HG02571 (cell line): ENCODE results near the gene MTOR.

Source experiments
- ATAC-seq: cut with Tn5 transposase; IDR thresholded peaks from one replicate; pipeline ENCODE4 v1.9.1; 2021; ENCODE audit warnings: mild to moderate bottlenecking, moderate library complexity; ENCODE audit not compliant: unreplicated experiment

Gene MTOR

DNA sequence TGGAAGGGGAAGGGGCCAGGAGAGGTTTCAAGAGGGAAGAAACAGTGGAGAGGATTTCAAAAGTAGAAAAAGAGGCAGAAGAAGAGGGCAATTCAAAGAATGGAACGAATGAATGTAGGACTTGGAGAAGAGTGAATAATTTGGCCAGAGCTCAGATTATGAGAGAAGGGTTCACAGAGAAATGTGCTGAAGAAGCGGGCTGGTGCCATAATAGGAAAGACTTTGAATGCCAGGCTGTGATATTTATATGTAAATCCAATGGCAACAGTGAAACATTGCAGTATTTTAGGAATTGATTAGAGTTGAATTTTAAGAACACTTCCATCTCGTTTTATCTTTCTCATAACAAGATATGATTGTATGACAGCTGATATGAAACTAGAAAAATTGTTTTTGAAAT is 109.2 kb downstream of the MTOR start:
- no peak for ATAC-seq

DNA sequence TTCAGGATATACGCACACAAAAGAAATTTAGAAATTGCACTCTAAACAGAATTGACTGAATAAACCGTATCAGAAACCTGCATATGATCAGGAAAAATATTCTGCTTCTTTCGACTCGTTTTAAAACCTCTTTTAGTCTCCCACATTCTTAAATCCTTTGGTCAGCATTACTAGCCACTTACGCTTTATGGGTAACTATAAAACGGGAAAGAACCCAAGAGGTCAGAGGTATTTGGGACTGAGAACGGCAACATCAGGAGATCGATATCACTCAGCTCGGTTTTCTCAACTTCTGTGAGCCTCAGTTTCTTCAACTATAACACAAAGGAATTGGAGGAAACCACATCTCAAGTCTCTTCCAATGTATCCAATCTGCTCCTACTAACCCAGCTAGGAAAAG is 109.6 kb downstream of the MTOR start:
- ATAC-seq = no peak

DNA sequence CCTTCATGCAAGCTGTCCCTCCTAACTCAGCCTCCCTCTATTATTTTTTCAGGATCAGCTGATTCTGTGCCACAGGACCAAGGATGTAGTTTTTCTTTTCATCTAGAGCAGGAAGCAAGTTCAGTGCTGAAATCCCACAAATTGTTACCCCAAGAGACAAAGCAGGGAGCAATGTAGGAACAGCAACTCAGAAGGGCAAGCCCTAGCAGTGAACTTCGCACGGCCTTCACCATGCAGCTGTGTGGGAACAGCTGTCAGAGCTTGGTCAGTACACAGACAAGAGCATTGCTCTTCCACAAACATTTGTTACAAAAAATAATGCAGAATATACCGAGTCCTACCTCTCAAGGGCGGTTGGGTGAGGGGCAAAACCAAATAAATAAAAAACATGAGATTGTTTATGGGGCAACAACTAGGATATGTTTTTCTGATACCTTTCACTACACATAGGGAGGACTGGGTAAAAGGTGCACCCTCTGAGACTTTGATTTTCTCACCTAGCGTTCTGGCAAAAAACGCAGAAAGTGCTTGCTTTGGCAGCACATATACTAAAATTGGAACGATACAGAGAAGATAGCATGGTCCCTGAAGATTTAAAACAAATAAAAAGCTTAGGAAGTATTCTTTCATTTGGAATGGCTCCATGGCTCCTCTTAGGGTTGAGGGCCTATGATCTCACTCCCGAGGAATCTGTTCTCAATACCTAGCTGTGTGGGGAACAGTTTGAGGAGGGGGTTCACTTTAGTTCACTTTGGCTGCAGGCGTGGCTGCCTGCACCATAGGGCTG is 110.3 kb downstream of the MTOR start:
- ATAC-seq = no peak

DNA sequence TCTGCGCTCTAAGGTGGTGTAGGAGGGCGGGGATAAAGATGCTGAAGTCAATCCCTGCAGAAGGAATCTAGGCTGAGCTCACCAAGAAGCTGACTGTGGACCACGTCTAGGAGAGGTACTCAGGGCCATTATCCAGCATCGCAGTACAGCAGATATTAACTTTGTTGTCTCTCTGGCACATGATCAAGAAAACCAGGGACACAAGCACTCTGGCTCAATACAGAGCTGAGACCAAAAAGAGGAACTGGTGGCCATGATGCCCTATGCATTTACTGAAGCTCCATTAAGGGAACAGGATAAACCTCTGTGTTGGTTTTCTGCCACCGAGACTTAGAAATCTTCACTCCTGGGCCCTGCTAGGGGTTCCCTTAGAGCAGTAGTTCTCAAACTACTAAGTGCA is 111.2 kb downstream of the MTOR start:
- no peak for ATAC-seq

DNA sequence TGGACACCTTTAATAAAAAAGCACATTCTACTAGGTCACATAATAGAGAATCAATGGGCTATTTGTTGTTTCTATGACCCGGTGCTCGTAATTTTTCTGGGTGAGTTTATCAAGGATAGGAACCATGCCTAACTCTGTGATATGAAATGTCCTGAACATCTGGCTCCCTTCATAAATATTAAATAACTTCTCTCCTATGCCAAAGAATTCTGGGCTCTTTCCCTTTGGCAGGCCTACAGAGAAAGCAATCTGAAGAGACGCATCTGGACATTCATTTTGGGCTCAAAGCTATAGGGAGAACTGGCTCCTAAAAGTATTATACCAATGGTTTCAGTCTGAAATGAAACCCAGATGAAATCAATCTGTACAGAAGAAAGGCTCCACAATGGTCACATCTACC is 112.0 kb downstream of the MTOR start:
- no peak for ATAC-seq

DNA sequence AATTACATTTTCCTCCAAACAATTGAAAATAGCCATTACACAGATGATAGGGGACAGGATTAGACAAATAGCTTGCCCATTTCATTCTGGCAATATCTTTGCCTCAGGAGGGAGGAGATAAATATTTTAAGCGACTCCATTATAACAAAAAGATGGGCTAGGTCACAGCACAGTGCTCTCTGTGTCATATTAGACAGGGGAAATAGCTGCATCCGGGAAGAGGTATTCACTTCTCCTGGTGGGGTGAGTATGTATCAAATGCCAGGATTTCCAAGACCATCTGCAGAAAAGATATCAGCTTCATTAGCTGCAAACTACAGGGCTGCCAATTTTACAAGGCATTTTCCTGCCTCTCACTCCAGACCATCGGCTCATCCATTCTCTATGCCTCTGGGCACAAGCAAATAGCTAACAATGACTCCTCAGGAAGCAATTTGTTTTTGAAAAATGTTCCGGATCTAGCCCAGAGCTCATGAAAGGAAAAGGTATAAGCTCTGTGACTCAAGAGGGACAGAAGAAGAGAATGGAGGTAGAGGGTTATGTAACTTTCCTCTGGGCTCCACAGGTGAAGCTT is 115.1 kb downstream of the MTOR start:
- no peak for ATAC-seq

DNA sequence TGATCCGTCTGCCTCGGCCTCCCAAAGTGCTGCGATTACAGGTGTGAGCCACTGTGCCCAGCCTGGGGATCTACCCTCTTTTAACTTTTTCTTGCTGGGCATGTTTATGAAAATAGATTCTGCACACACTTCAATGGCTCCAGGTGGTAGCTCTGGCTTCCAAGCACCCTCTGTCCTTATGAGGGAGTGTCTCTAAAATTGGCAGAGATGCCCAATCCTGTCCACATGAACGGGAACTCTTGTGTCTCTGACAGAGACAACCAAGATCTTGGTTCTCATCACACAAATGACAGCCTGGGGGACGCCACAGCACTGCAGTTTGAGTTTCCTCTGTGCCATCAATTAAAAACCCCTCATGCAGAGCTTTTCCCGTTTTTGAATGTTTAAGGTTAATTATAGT is 116.6 kb downstream of the MTOR start:
- no peak for ATAC-seq

DNA sequence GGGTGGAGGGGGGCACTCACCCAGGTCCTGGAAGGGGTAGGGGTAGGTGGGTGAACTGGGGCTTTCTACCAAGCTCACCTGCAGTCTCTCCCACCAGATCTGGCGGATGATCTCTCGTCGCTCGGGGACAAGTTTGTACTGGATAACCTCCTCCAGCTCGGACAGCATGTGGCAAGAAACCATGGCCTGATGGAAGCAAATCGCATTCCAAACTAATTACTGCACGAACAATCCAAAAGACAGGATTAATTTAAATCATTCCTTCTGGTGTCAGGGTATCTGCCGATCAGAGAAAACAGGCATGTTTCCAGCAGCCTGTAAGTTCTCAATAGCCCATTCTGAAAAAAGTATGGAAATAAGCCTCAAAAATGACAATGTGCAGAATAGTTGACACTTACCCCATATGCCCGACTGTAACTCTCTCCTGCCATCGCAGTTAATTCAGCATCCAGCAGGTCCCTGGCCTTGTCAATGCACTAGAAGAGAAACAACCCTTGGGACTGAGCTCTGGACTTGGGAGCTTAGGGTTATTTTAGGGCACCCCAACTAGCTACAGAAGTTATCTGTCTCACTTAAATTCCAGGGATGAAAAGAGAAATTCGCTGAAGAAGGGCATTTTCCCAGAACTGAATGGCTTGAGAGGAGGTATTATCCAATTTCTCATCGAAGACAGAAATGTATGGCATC is 117.6 kb downstream of the MTOR start:
- no peak for ATAC-seq

DNA sequence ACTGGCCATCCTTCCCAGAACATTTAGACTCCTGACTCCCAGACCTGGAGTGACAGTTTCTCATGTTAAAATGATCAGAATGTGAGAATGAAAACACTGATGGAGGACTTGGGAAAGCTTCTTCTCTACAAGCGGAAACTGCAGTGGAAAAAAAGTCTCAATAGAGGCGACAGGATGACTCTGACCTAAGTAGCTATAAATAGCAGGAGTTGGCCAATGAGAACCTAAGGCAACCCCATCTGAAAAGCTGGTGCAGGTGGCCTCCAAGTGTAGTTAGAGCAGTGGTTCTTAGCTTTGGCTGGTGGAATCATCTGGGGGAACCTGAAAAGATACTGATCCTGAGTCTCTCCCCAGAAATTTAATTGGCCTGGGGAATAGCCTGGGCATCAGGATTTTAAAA is 118.4 kb downstream of the MTOR start:
- ATAC-seq = no peak

DNA sequence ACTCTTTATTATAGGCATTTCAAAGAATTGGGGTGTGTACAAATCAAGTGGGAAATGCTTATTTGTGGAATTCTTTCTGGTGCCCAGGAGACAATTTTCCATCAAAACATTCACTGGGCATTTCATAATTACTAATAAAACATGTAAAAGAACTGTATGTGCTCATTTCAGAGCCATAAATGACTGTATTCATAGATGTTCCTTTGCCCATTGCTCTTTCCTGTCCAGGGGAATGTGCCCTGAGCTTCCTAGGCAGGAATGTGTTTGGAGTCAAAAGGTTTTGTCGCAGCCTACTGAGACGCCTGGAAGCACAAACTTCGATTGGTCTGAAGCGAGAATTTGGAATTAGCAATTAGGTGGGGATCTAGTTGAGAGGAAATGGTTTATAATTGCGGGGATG is 119.0 kb downstream of the MTOR start:
- ATAC-seq = no peak

DNA sequence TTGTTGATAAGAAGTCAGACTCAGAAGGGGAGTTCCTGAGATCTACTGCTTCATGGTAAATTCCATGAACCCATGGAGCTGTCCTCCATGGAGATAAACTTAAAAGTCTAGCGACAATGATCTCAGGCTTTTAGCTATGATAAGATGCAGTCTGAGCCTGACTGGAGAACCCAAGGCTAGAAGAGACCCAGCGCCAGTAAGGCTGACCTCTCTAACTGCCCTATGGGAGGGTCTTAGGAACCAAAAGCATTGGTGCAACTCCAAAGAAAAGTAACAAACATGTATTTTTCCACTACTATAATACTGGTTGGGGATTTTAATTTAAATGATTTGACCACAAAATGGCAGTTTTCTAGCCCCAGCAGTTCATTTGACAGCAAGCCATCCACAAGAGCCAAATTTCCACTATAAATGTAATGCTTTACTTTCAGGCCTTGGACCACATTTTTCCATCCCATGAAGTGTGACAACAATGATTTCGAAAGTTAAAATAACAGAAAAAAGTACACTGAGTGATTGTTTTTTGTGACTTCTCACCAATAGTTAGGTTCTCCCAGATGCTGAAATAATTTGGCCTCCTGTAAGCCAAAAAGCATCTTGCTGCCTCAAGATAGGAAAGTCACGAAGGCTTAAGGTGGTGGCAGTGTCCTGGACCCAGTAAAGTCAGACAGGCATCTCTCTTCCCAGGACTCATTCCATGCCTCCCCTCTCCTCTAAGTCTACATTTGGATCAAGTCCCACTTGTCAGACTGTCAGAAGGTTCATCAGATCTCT is 119.5 kb downstream of the MTOR start:
- ATAC-seq = no peak

DNA sequence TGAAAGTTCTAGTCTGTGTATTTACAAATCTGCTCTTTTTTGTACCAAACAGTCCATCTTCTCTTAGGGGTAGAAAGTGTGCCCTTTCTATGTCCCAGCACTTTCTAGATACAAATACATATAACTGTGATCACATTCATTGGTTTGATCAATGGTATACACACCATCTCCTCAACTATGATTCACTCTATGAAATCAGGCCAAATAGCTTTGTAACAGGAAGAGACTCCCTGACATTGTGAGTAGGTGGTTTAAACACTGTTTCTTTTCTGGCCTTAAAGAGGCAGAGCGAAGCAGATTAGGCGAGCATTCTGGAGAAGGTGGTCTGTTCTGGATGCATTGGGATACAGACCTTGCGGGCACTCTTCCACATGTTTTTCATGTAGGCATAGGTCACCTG is 123.4 kb downstream of the MTOR start:
- no peak for ATAC-seq

DNA sequence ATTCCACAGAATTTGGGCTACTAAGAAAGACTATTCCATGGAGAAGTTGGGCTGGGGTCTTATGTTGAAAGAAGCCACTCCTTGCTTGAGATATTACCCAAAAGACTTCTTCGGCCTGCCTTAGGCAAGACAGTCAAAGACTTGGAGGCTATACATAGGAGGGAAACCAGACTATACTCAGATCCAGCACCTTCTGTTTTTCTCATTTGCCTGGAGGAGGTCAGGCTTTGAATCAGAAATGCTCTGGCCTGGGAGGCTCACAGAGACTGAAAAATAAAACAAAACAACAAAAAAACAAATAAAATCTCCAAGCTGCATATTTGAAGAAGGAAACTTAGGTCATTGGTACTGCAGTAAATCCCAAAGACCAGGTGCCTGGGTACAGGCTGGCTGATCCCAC is 124.3 kb downstream of the MTOR start:
- ATAC-seq = no peak

DNA sequence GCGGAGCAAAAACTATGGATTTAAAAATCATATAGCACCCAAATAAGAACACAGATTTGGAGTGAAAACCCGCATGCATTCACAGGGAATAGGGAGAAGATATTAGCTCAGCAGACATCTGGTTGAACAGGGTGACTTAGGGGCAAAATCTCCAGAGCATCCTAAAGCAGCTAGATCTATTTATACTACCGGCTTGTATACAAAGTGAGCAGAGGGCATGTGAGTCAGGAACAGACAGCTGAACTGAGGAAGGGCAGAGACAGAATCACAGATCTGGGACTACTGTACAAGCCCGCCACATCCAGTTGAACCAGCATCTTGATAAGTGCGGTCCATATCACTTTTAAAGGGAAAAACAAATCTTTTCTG is 127.5 kb downstream of the MTOR start:
- ATAC-seq = no peak

DNA sequence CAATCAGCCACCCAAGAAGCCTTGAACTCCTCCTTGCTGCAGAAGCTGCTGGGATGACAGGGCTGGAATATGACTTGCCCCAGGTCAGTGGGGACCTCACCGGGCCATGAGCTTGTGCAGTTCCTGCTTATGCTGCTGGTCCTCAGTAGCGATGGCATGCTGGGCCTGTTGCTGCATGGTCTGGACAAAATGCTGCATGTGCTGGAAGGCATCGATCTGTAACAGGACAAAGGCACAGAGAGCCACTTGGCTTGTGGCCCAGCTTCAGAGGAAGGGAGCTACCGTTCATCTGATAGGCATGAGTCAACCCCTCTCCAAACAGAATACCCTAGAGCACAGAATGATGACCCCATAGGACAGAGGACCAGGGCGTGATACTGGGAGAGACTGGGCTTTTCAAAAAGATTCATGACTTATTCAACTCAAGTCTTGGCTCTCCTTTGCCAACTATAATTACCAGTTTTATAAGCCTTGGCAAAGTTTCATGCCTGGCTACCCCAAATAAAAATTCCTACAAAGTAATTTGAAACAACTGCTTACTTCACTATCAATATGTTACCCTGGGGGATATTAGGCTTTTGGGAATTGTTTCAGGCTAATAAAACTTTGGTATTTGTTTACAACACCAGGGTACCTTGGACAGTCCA is 128.0 kb downstream of the MTOR start:
- no peak for ATAC-seq

DNA sequence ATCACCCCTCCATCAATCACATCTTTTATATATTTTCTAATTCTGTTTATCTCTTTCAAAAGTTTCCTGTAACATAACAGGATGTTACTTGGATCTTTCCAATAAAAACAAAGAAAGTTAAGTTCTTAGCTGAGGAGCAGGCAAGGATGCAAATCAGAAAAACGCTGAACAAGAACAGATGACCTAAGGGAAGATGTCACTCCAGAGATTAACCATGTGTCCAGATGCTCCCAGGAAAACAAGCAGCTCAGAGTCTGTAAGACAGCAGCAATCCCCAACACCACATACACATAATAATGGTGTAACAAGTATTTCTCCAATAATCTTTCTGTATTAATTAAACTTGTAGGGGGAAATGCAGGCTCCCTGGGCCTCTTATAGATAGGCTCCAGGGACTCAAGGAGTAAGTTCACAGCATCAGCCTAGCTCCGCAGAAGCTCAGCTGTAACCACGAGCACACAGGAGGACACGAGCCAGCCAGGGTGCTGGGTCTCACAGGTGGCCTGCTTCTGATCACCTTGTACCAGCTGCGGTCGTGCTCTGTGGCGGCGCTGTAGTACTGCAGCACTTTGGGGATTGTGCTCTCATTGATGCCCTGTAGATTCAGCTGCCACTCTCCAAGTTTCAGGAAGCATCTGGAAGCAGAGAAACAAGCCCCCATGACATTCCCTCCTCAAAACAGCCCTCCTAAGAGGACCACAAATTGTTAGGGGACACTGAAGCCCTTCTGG is 129.6 kb downstream of the MTOR start:
- no peak for ATAC-seq

DNA sequence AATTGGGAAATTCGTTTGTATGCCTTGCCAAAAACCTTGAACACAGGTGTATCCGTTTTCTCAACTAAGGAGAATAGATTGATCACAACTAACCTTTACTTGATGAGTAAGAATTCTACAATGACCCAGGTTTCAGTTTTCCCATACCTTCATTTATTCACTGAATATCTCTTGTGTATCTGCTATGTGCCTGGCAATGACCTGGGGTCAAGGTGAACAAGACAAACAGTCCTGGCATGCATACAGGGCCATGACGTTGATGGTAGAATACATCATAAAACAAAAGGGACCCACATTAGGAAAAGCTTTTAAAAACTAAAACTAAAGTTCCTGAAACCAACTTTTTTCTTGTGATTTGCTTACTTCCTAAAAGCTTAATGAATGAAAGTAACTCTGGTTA is 130.5 kb downstream of the MTOR start:
- no peak for ATAC-seq

DNA sequence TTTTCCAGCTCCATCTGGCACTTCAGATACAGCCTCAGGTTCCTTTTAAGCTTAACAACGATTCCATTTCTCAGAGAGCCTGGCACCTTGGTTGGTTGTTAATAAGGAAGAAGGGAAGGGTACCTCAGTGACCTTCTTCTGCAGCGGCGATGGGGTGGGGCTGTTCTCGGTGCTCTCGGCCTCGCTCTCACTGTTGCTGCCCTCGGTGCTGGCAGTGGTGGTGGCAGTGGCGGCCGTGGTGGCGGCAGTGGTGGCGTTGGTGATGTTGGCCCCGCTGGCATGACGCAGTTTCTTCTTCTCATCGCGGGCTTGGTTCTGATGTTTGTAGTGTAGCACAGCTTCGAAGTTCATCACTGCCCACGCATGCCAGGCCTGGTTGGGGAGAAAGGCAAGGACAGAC is 131.9 kb downstream of the MTOR start:
- ATAC-seq = no peak

DNA sequence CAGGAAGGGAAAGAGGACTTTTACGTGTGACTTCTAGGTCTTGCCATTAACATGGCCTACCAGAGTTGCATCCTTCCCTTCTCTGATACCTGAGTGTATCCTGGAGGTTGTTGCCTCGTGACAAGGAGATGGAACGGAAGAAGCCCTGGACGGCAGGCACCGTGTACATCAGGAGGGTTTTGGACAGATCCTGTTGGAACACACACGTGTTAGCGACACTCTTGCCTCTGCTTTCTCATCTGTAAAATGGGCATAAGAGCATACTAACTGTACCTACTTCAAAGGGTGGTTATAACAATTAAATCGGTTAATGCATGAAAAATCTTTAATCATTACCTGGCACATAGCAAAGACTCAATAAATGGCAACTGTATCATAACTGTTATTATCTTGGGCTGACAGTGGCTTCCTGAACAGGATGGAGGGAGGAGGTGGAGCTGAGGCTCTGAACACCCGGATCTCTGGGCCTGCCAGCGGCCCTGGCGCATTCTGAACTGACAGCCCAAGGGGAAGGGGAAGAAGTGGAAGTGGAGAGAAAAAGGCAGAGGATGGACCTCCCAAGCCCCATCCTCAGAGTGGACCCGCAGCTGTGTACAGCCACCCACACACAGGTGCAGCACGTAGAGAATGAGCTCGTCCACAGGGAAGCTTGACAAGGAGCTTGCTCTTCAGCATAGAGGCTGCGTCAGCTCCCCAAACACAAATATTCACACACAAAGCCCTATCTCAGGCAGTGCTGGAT is 132.5 kb downstream of the MTOR start:
- no peak for ATAC-seq

DNA sequence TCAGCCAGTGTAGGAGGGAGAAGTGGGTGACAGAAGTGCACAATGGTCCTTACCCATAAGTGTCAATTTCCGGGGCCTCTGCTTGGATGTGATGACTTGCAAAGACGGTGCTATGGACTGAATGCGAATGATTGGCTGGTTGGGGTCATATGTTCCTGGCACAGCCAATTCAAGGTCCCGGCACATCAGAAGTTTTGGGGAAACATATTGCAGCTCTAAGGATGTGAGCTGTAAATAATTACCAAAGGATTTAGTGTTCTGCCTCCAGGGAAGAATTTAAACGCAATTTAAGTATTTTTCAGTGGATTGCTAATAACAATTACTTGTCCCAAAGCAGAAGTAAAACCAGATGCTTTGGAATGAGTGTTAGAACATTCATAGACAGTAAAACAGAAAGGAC is 135.8 kb downstream of the MTOR start:
- no peak for ATAC-seq
